Measurements from ENCODE around the gene NUCB1. TPM values are rescaled to one million over a fixed set of nuclear protein-coding genes. Genes with fewer than 3 reads are reported as not detected.
A peak's percentile ranks its signal among the peaks of the same experiment; 100 is the strongest.
"Not testable (repeated sequence)": the region's sequence is repeated elsewhere in the genome, so short reads cannot be mapped to it uniquely, and the experiment has no call there.

The NUCB1 gene
- total and polyA plus RNA-seq, 3 experiments from 2014 or later, result 86.8 to 147 (median 93.3) TPM

- Mint-ChIP-seq H3K27ac (peak overlapping the region in 1 of 8 donors; percentile 32), H3K36me3 (peaks cover 0 to 42% (median 0%) of the 10 kb centered on the region in 3 donors), H3K27me3 (no peaks in the 10 kb centered on the region), H3K4me1 (peaks cover 0 to 4% (median 0%) of the 10 kb centered on the region in 3 donors), H3K9me3 (no peaks in the 10 kb centered on the region), H3K4me3 (no peak overlapping the region)
- H3K9me3 ChIP-seq (ENCODE audit: low read length), result no peaks in the 10 kb centered on the region
- no peak overlapping the region for H3K27ac ChIP-seq (ENCODE audit: low read depth, low read length)
- H3K27me3 ChIP-seq (ENCODE audit: insufficient read depth, low read length, poor library complexity, severe bottlenecking), result no peaks in the 10 kb centered on the region
- DNase-seq, result no peak
- H3K4me1 ChIP-seq (ENCODE audit: insufficient read depth, low read length), result no peaks in the 10 kb centered on the region
- no peak overlapping the region for H3K4me3 ChIP-seq (ENCODE audit: low read length)
- ChIA-PET CTCF (no interaction called here), POLR2A (no interaction called here)
- peaks cover 9% of the 10 kb centered on the region for H3K36me3 ChIP-seq (ENCODE audit: insufficient read depth, low read length)
These were observed 21.8 kb downstream of the NUCB1 start for GRCh38 chr19:48921721-48922500.

DNA sequence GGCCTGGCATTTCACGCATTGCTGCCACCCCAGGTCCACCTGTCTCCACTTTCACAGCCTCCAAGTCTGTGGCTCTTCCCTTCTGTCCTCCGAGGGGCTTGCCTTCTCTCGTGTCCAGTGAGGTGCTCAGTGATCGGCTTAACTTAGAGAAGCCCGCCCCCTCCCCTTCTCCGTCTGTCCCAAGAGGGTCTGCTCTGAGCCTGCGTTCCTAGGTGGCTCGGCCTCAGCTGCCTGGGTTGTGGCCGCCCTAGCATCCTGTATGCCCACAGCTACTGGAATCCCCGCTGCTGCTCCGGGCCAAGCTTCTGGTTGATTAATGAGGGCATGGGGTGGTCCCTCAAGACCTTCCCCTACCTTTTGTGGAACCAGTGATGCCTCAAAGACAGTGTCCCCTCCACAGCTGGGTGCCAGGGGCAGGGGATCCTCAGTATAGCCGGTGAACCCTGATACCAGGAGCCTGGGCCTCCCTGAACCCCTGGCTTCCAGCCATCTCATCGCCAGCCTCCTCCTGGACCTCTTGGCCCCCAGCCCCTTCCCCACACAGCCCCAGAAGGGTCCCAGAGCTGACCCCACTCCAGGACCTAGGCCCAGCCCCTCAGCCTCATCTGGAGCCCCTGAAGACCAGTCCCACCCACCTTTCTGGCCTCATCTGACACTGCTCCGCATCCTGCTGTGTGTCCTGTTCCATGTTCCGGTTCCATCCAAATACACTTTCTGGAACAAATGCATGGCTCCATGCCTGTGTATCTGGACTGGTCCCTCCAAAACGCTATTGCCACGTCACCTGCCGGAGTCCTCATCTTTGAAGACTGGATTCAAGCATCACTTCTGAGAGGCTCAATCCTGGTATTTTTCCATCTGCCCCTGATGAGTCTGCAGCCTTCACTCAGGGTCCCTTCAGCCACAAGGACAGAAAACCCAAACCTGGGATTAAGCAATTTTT, 22.7 kb downstream of the NUCB1 start:
- H3K4me3 ChIP-seq (ENCODE audit: low read length), result no peak overlapping the region
- H3K4me3 Mint-ChIP-seq, result no peak overlapping the region
- H3K9me3 Mint-ChIP-seq, result no peaks in the 10 kb centered on the region
- no peak overlapping the region for H3K27ac ChIP-seq (ENCODE audit: low read depth, low read length)
- H3K27me3 Mint-ChIP-seq, result no peaks in the 10 kb centered on the region
- peaks cover 9% of the 10 kb centered on the region for H3K36me3 ChIP-seq (ENCODE audit: insufficient read depth, low read length)
- H3K9me3 ChIP-seq (ENCODE audit: low read length), result no peaks in the 10 kb centered on the region
- POLR2A ChIA-PET, result no interaction called here
- CTCF ChIA-PET, result no interaction called here
- no peaks in the 10 kb centered on the region for H3K27me3 ChIP-seq (ENCODE audit: insufficient read depth, low read length, poor library complexity, severe bottlenecking)
- peak overlapping the region in 1 of 8 donors; percentile 29 for H3K27ac Mint-ChIP-seq
- no peaks in the 10 kb centered on the region for H3K4me1 ChIP-seq (ENCODE audit: insufficient read depth, low read length)
- peaks cover 0 to 40% (median 0%) of the 10 kb centered on the region in 3 donors for H3K36me3 Mint-ChIP-seq
- no peak for DNase-seq
- peaks cover 0 to 4% (median 0%) of the 10 kb centered on the region in 3 donors for H3K4me1 Mint-ChIP-seq

- CTCF ChIA-PET, result no interaction called here
- no peak for DNase-seq
- no peak overlapping the region for H3K27ac Mint-ChIP-seq
These were observed 25.2 kb downstream of the NUCB1 start for GRCh38 chr19:48925240-48925843.

DNA sequence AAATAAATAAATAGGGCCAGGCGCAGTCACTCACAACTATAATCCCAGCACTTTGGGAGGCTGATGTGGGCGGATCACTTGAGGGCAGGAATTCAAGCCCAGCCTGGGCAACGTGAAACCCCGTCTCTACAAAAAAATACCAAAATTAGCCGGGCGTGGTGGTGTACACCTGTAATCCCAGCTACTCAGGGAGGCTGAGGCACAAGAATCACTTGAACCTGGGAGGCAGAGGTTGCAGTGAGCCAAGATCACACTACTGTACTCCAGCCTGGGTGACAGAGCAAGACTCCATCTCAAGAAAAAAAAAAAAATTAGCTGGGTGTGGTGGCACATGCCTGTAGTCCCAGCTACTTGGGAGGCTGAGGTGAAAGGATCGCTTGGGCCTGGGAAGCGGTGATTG, 25.8 kb downstream of the NUCB1 start:
- CTCF ChIA-PET; H3K4me1 ChIP-seq (ENCODE audit: insufficient read depth, low read length); H3K9me3 ChIP-seq (ENCODE audit: low read length); H3K27me3 ChIP-seq (ENCODE audit: insufficient read depth, low read length, poor library complexity, severe bottlenecking); H3K27ac ChIP-seq (ENCODE audit: low read depth, low read length); DNase-seq; H3K27ac Mint-ChIP-seq; H3K27me3 Mint-ChIP-seq; H3K9me3 Mint-ChIP-seq; H3K4me1 Mint-ChIP-seq; H3K4me3 Mint-ChIP-seq; H3K4me3 ChIP-seq (ENCODE audit: low read length); POLR2A ChIA-PET; H3K36me3 ChIP-seq (ENCODE audit: insufficient read depth, low read length): not testable (repeated sequence)
- H3K36me3 Mint-ChIP-seq, result peaks cover 0 to 20% (median 0%) of the 10 kb centered on the region in 3 donors

More at GRCh38 chr19:48925240-48925843, 25.2 kb downstream of the NUCB1 start:
- Mint-ChIP-seq H3K4me3 (no peak overlapping the region), H3K4me1 (peaks cover 0 to 4% (median 0%) of the 10 kb centered on the region in 3 donors), H3K27me3 (no peaks in the 10 kb centered on the region), H3K36me3 (peaks cover 0 to 23% (median 0%) of the 10 kb centered on the region in 3 donors), H3K9me3 (no peaks in the 10 kb centered on the region)
- H3K36me3 ChIP-seq (ENCODE audit: insufficient read depth, low read length), result no peaks in the 10 kb centered on the region
- H3K4me1 ChIP-seq (ENCODE audit: insufficient read depth, low read length), result no peaks in the 10 kb centered on the region
- H3K27ac ChIP-seq (ENCODE audit: low read depth, low read length), result no peak overlapping the region
- H3K4me3 ChIP-seq (ENCODE audit: low read length), result no peak overlapping the region
- POLR2A ChIA-PET, result no interaction called here
- H3K27me3 ChIP-seq (ENCODE audit: insufficient read depth, low read length, poor library complexity, severe bottlenecking), result no peaks in the 10 kb centered on the region
- H3K9me3 ChIP-seq (ENCODE audit: low read length), result no peaks in the 10 kb centered on the region

- no peaks in the 10 kb centered on the region for H3K9me3 Mint-ChIP-seq
- H3K36me3 ChIP-seq (ENCODE audit: insufficient read depth, low read length), result no peaks in the 10 kb centered on the region
- no peaks in the 10 kb centered on the region for H3K4me1 ChIP-seq (ENCODE audit: insufficient read depth, low read length)
- peak overlapping the region in 2 of 8 donors; percentile 47 to 58 for H3K27ac Mint-ChIP-seq
- H3K4me3 ChIP-seq (ENCODE audit: low read length), result no peak overlapping the region
- H3K27me3 Mint-ChIP-seq, result no peaks in the 10 kb centered on the region
- H3K27ac ChIP-seq (ENCODE audit: low read depth, low read length), result no peak overlapping the region
- ChIA-PET CTCF (no interaction called here), POLR2A (no interaction called here)
- H3K36me3 Mint-ChIP-seq, result peaks cover 0 to 12% (median 0%) of the 10 kb centered on the region in 3 donors
- DNase-seq, result peak in 1 of 5 donors; percentile 11
- no peaks in the 10 kb centered on the region for H3K27me3 ChIP-seq (ENCODE audit: insufficient read depth, low read length, poor library complexity, severe bottlenecking)
- H3K4me3 Mint-ChIP-seq, result peak overlapping the region in 3 of 7 donors; percentile 22 to 61 (median 32)
- H3K9me3 ChIP-seq (ENCODE audit: low read length), result no peaks in the 10 kb centered on the region
- H3K4me1 Mint-ChIP-seq, result peaks cover 0 to 4% (median 0%) of the 10 kb centered on the region in 3 donors
These were observed 26.8 kb downstream of the NUCB1 start for GRCh38 chr19:48926909-48927308.

GRCh38 chr19:48927692-48928091, 27.6 kb downstream of the NUCB1 start:
- H3K9me3 Mint-ChIP-seq; H3K4me3 Mint-ChIP-seq; H3K27me3 ChIP-seq (ENCODE audit: insufficient read depth, low read length, poor library complexity, severe bottlenecking); H3K9me3 ChIP-seq (ENCODE audit: low read length); CTCF ChIA-PET; H3K27me3 Mint-ChIP-seq; H3K36me3 ChIP-seq (ENCODE audit: insufficient read depth, low read length); H3K4me3 ChIP-seq (ENCODE audit: low read length); POLR2A ChIA-PET; H3K27ac ChIP-seq (ENCODE audit: low read depth, low read length); DNase-seq; H3K4me1 ChIP-seq (ENCODE audit: insufficient read depth, low read length); H3K36me3 Mint-ChIP-seq; H3K27ac Mint-ChIP-seq; H3K4me1 Mint-ChIP-seq: not testable (repeated sequence)

DNA sequence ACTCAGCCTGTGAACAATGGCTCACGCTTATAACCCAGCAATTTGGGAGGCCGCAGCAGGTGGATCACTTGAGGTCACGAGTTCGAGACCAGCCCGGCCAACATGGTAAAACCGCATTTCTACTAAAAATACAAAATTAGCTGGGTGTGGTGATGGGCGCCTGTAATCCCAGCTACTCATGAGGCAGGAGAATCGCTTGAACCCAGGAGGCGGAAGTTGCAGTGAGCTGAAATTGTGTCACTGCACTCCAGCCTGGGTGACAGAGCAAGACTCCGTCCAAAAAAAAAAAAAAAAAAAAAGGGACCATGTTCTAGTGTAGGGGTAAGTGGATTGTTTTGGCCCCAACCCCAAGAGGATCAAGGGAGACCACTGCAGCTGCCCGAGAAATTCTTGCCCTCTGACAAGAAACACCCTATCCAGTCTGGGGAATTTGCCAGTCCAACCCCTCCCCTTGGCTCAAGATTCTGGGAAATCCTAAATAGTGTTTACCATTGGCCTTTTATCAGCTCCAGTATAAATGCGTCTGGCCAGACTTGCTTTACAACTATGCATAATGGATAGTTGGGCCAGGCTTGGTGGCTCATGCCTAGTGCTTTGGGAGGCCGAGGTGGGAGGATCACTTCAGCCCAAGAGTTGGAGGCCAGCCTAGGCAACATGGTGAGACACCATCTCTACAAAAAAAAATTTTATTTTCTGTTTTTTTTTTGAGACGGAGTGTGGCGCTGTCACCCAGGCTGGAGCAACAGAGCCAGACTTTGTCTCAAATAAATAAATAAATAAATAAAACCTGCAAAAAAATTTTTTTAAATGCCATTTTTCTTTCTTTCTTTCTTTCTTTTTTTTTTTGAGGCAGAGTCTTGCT, 28.3 kb downstream of the NUCB1 start:
- H3K4me3 Mint-ChIP-seq, result no peak overlapping the region
- Histone ChIP-seq H3K4me1 (ENCODE audit: insufficient read depth, low read length) (peaks cover 6% of the 10 kb centered on the region), H3K27ac (ENCODE audit: low read depth, low read length) (no peak overlapping the region), H3K36me3 (ENCODE audit: insufficient read depth, low read length) (no peaks in the 10 kb centered on the region), H3K27me3 (ENCODE audit: insufficient read depth, low read length, poor library complexity, severe bottlenecking) (no peaks in the 10 kb centered on the region), H3K9me3 (ENCODE audit: low read length) (no peaks in the 10 kb centered on the region), H3K4me3 (ENCODE audit: low read length) (no peak overlapping the region)
- no peaks in the 10 kb centered on the region for H3K9me3 Mint-ChIP-seq
- no peak overlapping the region for H3K27ac Mint-ChIP-seq
- no peaks in the 10 kb centered on the region for H3K27me3 Mint-ChIP-seq
- DNase-seq, result no peak
- peaks cover 5 to 7% (median 5%) of the 10 kb centered on the region in 3 donors for H3K4me1 Mint-ChIP-seq
- POLR2A ChIA-PET, result no interaction called here
- H3K36me3 Mint-ChIP-seq, result peaks cover 0 to 2% (median 0%) of the 10 kb centered on the region in 3 donors
- CTCF ChIA-PET, result no interaction called here

Data from CD8-positive, alpha-beta memory T cell (primary cell).